G401.6 (cell line): ENCODE data around the gene VWF.

ENCODE experiments used
- FAIRE-seq: peaks from 2 replicates; lab custom pipeline; 2012; peaks lifted over from hg19 to GRCh38; lab: Jason Lieb, UNC

Gene VWF

DNA sequence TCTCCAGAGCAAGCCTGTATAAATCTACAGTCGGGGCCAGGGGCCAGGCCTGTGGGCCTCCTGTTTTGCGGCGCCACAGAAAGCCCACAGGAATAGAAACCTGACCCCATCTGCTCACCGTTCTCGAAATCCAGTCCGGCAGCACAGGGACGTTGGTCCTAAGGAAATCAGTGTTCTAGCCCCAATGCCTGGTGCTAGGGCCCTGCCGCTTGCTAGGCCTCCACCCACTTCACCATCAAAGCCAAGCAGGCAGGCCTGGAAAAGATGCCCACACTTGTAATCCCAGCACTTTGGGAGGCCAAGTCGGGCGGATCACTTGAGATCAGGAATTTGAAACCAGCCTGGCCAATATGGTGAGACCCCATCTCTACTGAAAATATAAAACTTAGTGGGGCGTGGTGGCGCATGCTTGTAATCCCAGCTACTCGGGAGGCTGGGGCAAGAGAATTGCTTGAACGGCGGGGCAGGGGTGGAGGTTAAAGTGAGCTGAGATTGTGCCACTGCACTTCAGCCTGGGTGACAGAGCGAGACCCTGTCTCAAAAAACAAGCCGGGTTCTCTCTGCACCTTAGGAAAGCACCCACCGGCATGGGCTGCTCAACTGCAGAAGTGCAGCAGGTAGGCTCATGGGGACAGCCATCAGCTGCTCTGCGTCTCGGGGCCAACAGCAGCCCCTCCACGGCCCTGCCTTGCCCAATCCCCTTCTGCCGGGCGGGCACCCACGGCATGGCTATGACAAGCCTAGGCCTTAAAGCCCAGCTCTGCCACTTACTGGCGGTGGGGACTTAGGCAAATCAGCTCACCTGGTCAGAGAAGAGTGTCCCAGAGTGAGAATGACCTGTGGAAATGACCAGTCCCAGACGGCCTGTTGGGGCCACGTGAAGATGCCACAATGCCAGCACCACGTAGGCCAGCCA lies 47.4 kb downstream of the VWF start:
- FAIRE-seq, result no peak

DNA sequence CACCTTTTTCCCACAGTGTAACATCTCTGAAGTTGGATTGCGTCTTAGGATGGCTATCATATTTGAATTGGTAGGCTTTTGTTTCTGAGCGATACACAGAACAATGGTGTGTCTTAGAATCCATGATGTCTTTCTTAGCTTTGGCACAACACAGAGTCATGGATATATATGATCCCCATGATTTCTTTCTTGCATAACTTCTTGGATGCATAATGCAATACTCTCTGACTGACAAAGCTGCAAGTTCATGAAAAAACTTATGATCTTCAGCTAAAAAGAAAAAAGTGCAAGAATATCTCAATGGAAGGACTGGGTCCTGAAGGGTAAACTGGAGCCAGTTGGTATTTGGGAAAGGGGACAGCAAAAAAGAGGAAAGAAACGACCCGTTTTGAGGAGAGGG lies 48.1 kb downstream of the VWF start:
- FAIRE-seq, result no peak

DNA sequence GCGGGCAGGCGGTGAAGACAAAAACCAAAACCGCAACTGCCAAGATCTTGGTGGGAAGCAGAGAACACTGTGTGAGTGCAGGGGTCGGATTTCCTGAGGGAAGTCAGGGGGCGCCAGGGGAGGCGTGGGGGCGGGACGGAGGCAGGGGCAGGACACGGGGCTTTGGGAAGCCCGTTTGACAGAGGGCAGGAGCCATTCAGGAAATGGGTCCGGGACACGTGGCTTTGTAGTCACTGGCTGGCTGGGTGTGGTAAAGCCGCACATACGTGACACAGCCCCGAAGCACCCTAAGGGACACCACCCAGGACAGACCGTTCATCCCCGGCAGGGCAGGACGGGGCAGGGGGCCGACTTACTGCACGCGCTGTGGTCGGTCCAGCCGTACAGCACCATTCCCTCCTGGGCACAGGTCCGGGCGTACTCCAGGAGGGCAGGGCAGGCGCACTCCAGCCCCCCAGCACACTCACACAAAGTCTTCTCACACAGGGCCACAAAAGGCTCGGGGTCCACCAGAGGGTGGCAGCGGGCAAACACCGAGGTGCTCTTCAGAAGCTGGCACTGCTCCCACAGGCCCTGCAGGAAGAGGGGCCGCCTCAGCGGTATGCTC lies 49.4 kb downstream of the VWF start:
- FAIRE-seq, result no peak

DNA sequence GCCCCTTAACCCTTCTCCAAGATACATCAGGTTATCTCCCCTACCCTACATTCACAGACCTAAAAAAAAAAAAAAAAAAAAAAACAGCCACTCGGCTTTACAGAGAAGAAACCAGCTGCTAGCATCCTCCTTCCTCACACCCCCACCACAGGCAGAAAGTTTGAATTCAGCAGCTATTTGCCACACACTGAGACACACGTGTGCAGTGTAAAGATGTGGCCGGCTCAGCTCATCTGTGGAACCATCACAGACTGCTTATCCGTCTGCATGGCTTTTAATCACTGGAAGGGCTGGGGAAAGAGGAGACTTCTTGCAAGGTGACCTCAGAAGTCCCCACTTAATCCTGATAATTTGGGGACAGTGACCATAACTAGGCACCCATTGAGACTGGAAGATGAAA lies 50.0 kb downstream of the VWF start:
- no peak for FAIRE-seq

DNA sequence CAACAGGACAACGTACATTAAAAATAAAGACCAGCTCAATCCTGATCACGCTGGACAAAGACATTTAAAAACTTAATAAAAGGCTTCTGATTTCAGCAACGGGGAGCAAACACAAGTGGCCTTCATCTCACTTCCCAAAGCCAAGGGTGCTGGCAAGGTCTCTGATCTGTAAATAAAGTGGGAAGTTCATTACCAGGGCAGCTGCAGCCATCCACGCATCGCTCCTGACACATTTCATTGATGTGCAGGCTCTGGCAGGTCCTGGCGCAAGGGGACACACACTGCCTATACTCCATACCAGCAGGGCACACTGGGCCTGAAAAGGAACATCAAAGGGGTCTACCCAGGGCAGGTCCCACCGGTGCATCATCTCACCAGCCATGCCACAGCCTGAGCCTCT lies 51.0 kb downstream of the VWF start:
- FAIRE-seq, result no peak

DNA sequence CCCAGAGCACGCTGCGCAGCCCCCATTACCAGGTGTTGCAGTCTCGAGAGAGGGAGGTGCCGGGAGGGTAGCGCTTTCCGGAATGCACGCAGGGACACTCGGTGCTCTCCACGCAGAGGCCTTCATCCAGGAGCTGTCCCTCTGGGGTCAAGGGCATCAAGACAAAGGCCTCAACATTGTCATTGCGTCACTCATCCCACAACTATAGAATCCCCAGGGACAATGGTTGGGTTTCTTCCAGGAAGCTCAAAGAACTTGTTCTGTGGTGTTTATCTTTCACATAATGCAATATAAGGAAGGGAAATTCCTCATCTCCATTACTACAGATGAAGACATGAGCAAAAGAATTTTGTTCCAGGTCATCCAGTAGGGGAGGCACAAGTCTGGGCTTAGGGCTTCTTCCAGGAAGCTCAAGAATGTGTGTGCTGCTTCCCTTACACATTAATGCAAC lies 52.1 kb downstream of the VWF start:
- FAIRE-seq, result no peak

DNA sequence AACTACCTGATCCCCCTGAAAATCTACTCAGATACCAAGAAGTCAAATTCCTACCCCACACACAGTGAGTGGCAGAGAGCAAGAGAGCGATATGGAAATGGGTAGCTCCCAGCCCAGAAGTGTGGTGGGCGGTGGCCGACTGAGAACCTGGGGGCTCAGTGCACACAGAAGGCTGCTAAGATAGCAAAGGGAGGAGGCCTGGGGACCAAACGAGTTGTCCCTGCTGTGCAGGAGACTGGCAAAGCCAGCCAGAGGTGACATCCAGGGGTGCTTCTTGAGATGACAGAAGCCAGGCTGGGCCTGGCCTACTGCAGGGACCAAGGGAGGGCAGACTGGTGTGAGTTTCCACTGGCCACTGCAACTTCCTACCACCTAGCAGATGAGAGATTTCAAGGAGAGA lies 52.9 kb downstream of the VWF start:
- FAIRE-seq, result no peak

DNA sequence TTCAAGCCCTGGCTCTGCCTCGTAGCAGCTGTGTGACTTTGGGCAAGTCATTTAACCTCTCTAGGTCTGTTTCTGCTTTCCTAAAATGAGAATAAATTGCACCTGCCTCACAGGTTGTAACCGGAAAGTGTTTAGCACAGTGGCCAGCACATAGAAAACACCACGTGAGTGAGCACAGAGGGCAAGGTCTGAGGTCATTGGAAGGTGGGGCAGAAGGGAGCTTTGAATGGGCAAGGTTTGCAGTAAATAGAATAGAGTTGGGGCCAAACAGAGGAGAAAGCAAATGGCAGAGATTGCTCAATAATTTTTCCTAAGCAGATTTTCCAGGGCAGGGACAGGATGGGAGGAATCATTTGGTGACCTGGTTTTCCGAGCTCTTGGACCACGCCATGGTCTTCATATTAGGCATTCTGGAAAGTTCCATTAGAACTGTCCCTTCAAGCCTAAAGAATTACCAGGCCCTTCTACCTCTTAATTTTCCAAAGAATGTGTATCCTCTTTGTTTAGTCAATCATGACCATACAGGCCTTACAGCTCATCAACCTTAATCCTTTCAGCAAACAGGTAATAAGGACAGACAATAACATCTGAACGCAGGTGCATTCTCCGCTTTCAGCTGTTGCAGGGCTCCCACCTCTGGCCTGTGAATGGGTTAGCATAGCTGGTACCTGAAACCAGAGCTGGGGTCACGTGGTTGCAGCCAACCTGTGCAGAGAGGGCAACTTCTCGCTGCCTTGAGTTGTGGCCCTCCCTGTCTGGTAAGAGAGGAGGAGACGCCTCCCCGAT lies 53.8 kb downstream of the VWF start:
- no peak for FAIRE-seq

DNA sequence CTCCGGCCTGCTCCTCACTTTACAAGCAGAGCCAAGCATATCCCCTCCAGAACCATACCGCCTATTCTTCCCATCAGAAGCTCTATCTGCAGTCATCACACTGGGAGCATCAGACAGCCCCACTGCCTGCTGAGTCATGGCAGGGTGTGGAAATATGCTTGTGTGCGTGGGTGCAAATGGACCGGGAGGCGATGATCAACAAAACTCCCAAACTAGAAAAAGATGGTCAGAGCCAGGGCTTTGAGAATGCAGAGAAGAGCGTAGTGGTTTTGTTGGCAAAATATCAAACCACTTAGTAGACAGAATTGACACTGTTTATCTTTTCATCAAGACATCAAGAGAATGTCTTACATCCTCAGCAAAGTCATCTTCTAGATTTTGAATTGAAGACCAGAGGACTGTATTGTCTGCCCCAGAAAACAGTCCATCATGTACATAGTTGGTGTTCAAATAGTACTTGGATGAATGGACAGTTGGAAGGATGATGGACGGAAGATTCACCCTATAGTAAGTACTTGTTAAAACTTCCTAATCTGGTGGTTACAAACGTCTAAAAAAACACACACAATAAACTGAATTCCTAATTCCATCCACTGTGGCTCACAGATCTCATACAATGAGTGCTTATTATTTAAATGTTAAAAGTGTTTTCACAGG lies 54.9 kb downstream of the VWF start:
- FAIRE-seq, result no peak

DNA sequence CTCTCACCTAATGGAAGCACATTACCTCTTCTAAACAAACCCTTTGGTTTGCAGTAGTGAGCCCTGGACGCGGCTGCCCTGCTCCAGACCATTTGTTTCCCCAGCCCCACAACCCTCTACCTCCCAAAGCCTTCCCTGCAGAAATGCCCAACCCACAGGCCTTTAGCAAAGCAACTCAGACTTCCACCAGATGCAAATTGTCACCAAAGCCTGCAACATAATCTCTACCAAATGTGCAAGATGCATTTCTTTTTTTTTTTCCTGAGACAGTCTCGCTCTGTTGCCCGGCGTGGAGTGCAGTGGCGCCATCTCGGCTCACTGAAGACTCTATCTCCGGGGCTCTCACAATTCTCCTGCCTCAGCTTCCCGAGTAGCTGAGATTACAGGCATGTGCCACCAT lies 56.2 kb downstream of the VWF start:
- FAIRE-seq, result no peak

DNA sequence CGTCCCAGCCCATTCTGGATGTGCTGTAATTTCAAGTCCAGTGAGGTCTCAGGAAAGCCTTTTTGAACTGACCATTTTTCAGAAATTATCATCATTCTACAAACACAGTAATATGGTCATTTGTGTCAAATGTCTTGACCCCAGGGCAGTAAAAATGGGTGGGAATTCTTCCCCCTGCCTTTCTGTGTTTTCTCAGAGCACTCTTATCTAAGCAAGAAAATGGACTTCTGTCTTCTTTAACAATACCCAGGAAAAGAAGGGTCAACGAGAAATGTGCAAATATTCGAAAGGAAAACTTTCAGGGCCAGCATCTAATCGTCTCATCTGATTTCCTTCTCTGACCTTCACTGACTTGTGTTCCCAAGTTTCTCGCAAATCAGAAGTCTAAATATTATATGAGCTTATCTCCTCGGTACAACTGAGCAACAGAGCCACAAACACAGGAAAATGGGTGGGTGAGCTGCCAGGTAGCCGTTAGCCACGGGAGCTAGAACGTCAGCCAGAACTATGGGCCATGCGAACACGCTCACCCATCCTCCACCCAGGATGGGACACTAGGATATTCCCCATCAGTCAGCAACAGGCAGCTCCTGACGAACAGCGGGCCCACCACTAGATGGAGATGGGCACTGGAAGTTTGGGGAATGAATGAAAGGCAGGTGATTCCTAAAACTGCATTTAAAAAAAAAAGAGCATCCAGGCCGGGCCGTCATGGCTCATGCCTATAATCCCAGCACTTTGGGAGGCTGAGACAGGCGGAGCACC lies 57.1 kb downstream of the VWF start:
- no peak for FAIRE-seq

DNA sequence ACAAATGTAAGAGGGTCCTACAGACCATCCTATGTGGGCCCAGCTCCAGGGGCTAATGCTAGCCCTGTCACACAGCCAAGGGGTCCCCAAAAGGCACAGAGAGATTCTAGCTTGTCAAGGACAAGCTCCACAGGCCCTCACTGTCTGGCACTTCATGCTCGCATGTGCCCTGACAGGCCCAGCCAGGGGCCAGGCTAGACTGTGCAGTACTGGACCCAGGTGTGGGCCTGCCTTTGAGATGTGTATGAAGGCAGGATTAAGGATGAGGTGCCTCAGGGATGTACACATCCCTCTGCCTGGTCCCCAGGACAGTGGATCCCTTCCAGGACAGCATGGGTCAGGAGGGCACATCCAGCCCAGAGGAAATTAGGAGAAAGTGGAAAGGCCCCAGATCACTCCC lies 57.8 kb downstream of the VWF start:
- no peak for FAIRE-seq

DNA sequence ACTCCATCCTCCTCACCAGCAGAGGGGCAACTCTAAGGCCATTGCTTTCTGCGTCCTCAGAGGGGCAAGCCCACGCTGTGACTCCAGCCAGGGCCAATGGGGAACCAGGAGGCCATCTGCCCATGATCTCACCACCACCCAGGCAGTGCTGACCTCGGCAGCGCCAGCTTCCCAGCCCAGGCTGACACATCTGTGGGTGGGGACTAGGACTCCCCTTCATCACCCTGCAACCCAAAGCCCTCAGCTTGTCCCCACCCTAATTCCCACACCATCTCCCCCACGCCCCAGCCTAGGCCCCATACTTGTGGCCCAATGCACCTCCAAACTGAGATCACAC lies 58.6 kb downstream of the VWF start:
- no peak for FAIRE-seq

DNA sequence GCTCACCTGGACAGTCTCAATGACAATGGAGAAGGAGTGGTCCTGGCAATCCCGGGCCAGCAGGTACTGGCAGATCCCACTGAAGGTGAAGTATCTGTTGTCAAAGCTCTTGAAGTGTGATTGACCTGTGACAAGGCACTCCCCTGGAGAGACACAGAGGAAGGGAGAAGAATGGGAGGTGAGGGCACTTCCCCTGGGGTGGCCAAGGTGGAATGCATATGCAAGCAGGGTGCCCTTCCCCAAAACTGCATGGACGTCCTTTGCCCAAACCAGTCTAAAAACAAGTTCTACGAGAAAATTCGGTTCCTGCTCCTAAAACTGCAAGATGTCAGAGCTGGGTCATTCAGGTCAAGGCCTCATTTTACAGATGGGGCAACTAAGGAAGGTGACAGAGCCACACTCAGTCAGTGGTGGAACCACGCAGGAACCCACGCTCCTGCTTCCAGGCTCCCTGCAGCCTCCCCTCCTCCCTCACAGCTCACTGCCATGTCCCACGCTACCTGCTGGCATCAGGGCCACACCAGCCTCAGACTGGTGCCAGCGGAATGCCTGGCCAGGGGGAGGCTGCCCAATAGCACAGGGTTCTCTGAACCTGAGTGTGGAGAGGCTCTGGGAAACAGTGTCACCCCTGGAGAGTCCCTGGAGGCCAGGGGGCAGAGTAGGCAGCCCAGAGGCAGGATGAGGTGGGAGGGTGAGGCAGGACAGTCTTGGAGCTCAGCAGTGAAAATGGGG lies 59.2 kb downstream of the VWF start:
- FAIRE-seq, result no peak

DNA sequence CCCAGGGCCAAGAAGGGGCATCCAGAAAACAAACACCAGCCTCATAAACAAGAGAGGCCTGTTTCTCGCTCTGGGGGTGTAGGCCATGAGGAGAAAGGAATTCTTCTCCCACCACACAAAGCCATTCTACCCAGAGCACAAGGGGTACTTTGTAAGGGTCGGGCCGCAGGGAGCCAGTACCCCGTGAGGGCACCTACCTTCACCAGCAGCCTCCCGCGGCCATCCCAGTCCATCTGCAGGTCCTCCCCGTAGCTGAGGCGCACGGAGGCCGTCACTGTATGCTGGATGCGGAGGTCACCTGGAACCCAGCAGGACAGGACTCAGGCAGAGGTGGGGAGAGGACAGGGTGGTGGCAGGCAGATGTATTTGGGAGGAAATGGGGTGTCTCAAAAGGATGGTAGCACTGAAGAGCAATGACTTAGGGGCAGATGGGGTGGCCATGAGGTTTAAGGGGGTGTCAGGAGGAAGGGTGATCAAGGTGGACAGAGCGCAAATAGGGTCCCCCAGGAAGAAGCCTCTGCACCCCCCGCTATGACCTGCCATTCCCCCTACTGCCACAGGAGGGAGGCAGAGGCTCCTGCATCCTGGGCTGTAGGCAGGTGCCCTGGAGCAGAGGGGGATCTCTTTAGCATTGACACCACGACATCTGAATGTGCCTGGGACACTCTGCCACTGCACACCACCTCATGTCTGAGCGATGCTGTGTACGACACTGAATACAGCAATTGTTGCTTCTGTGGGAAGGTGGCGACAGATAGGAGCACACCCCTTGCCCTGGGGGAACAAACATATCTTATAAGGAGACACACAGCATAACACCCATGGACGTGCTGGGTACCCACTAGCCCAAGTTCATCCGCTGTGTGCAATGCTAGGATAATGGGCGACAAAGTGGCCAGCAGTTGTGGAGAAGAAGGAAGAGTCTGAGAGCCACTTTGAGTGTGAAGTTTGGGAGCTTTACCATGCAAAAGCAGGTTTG lies 61.4 kb downstream of the VWF start:
- no peak for FAIRE-seq

DNA sequence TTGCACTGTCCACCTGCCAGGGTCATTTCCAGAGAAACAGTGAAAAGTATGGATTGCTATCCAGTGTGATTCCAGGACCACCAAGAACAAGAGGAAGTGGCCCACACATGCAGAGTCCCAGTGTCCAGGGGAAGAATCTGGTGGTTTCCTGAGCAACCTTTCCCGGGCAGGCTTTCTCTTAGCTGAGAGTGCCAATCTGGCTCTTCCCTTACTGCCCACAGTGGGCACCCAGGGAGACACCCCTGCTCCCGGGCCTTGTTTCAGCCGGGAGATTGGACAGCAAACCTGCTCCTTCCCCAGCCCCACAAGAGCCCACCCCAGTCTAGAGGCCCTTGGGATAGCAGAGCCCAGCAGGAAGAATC lies 62.1 kb downstream of the VWF start:
- no peak for FAIRE-seq

DNA sequence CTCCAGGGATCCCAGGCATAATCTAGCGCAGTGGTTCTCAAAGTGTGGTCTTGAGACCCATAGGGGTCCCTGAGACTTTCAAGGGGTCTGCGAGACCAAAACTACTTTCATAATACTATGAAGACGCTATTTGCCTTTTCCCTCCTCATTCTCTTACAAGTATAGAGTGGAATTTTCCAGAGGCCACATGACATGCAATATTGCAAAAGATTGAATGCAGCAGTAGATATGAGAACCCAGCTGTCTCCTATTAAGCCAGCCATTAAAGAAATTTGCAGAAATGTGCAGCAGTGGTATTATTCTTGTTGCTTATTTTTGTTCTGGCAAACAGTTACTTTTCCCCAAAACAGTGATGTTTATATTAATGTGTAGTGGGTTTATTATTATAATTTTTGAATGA lies 62.8 kb downstream of the VWF start:
- no peak for FAIRE-seq

DNA sequence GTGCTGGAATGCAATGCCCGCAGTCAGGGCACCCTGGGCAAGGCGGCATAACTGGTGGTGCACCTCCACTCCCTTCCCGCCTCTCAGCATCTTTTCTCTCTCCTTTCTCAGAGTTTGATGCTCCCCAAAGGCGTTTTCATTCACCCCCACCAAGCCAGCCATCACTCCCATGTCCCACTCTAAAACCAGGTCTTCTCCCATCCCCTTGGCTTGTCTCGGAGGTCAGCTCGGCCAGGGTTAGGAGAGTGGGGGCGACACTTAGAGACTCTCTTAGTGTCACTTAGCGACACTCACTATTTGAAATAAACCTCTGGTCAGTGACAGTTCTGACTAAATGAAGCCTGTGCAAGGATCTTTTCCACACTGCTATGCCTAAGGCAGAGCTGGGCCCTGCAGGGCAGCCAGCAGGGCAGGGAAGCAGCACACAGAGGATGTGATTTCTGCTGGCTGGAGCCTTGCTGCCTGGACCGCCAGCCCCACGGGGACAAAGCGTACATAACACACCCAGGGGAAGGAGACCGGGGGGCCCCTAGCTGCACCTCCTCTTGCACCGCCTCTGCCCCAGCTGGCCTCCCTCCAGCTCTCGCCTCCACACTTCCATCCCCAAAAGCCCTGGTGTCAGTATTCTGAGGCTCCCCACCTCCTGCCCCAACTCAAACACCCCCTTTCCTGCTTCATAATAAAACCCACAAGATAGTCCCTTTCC lies 64.5 kb downstream of the VWF start:
- FAIRE-seq, result no peak

DNA sequence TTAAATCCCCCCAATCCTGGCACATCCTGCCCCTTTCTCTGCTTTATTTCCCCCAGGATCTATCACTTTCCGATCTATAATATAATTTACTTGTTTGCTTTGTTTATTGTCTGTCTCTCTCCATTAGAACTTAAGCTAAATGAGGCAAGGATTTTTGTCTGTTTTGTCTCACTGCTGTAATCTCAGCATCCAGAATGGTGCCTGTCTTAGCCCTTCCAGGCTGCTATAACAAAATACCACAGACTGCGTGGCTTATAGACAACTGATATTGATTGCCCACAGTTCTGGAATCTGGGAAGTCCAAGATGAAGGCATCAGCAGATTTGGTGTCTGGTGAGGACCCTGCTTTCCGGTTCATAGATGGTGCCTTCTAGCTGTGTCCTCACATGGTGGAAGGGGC lies 65.2 kb downstream of the VWF start:
- no peak for FAIRE-seq
